ENCODE measurements around the gene ELOVL3.

GRCh38 chr10:102185811-102186527 lies 40.1 kb upstream of the ELOVL3 start:
- TF ChIP-seq POLR2A (IDR thresholded peaks at IDR 0.05; ENCODE audit: low read length) (no peak), GATA1 (IDR thresholded peaks at IDR 0.05; ENCODE audit: low read depth, low read length) (no peak)

All from erythroblast (primary cell).